Stimulated activated naive CD4-positive, alpha-beta T cell (primary cell): ENCODE measurements around the gene RNF34.
"Not testable (repeated sequence)": the region's sequence is repeated elsewhere in the genome, so short reads cannot be mapped to it uniquely, and the experiment has no call there.

ENCODE experiments used
- DNase-seq, 6 experiments: peaks; one replicate each; lab custom pipeline; 2025; lab: John Stamatoyannopoulos, UW

The RNF34 gene

DNA sequence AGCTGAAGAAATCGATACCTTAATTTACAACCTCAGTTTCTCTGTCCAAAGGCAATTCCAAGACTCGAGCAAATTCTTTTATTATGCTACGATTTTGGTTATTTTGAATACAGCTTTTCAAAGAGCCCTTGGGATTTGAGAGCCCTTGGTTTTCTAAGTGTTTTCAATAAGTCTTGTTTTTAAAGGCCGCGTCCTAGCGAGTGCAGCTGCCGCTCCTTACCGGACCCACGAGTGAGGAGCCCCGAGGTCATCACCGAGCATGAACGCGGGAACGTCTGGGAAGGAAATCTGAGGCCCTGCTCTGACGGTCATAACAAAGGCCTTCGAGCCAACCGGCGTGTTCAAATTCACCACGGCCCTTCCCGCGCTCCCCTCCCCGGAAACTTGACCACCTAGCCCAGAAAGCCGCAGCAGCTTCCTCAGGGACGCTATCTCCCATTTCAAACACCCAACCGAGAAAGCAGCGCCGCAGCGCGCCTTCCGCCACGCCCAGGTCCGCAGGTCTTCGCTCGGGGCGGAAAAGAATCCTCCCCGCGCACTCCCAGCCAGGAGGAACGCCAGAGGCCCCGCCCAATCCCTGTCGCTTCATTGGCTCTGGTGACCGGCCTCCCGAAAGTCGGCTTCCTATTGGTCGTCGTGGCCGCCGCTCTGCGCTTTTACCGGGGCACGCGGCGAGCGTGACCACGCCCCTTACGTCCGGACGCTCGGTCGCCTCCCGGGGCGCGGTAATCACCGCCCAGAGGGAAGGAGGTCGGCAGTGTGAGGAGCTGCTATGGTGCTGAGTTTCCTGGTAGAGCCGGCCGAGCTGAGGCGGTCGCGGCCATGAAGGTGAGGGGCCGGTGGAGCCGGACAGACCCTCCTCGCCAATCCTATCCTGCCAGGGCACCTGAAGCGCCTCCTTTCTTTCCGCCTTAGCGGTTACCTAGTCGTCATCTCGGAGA lies at the start of gene RNF34:
Gene RNF34, plus strand, starts transcription at position 728 of the 941 bp plus-strand sequence. Its CDS starts 95 bp downstream, at position 823.
- peak; percentile 93 to 97 (median 95) for DNase-seq

GRCh38 chr12:121351820-121352681 lies 47.9 kb upstream of the RNF34 start, which contains the start of gene ANAPC5:
Gene ANAPC5 (minus strand): TSS chr12:121352411. CDS start chr12:121352340, 71 bp downstream.
- peak; percentile 79 to 89 (median 86) for DNase-seq

DNA sequence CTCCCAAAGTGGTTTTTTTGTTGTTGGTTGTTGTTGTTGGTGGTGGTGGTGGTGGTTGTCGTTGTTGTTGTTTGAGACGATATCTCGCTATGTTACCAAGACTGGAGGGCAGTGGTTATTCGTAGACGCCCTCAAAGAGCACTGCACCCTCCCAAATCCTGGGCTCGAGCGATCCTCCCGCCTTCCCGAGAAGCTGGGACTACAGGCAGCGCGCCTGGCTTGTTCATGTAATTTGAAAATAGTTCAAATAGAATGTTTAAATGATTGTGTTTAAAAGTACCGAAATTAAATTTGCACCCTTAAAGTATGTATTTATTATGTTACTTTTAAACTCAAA lies 47.3 kb upstream of the RNF34 start:
- no peak for DNase-seq

DNA sequence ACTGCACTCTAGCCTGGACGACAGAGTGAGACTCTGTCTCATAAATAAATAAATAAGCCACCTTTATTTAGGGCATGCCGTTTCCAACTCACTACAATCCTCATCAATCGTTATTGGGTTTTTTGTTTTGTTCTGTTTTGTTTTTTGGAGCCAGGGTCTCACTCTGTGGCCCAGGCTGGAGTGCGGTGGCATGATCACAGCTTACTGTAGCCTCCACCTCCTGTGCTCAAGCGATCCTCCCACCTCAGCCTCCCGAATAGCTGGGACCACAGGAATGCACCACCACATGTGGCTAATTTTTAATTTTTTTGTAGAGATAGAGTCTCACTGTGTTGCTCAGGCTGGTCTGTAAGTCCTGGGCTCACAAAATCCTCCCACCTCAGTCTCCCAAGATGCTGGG lies 44.1 kb upstream of the RNF34 start:
- DNase-seq, result no peak

- no peak for DNase-seq
Observed at GRCh38 chr12:121356657-121357056, 43.3 kb upstream of the RNF34 start.

DNA sequence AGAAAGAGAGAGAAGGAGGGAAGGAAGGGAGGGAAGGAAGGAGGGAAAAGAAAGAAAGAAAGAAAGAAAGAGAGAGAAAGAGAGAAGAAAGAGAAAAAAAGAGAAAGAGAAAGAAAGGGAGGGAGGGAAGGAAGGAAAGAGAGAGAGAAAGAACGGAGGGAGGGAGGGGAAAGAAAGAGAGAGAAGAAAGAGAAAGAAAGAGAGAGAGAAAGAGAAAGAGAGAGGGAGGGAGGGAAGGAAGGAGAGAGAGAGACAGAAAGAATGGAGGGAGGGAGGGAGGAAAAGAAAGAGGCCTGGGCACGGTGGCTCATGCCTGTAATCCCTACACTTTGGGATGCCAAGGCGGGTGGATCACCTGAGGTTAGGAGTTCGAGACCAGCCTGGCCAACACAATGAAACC lies 42.6 kb upstream of the RNF34 start:
- no peak for DNase-seq

- DNase-seq, result no peak
Observed at GRCh38 chr12:121358073-121358472, 41.8 kb upstream of the RNF34 start.

GRCh38 chr12:121364683-121365121 lies 35.2 kb upstream of the RNF34 start:
- no peak for DNase-seq

DNA sequence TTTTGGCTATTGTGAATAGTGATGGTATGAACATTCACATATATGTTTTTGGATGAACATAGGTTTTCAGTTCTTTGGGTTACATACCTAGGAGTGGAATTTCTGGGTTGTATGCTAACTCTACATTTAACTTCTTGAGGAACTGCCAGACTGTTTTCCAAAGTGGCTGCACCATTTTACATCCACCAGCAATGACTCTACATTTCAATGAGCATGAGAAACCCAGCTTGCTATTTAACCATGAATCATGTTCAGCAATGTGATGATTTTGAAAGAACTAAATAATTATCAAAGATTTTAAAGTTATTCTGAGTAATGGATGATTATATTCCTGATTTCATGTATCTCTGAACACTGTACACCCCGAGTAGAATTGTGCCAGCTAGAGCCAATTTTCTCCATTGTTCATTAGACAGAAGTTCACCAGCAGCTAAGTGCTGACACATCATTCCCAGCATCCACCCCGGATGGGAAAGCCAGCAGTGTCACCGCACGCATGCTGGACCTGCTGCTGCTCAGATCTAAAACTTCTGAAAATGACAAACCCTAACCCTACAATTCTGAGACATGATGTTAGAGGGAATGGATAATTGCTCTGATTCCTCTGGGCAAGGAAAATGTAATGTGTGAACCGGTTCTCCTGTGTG lies 34.4 kb upstream of the RNF34 start:
- no peak for DNase-seq

DNA sequence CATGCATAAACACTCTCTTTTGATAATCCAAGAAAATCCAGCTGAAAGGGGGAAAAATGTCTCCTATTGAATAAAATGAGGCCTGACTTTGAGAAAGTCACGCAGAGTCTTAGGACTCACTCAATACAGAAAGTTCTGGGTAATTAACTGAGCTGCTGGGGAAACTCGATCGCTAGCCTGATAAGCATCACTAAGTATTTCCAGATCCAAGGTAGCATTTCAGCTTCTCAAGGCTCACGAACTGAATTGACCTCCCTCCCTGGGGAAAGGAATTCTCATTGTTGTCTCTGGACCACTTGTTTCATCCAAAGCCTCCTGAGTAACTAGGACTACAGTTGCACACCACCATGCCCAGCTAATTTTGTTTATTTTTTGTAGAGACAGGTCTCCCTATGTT lies 33.9 kb upstream of the RNF34 start:
- DNase-seq, result no peak

GRCh38 chr12:121371404-121371803 lies 28.5 kb upstream of the RNF34 start:
- no peak for DNase-seq

DNA sequence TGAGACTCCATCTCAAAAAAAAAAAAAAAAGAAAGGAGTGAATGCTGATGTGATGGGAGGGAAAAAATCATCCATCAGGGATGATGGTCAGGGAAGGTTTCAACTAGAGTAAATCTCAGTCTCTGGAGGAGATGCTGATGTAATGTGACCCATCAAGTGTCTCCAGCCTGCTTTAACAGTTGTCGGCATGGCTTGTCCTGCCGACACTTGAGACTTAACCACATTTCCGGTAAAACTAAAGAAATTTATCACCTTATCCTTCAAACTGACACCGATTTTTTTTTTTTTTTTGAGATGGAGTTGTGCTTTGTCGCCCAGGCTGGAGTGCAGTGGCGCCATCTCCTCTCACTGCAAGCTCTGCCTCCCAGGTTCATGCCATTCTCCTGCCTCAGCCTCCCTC lies 26.2 kb upstream of the RNF34 start:
- DNase-seq, result no peak

DNA sequence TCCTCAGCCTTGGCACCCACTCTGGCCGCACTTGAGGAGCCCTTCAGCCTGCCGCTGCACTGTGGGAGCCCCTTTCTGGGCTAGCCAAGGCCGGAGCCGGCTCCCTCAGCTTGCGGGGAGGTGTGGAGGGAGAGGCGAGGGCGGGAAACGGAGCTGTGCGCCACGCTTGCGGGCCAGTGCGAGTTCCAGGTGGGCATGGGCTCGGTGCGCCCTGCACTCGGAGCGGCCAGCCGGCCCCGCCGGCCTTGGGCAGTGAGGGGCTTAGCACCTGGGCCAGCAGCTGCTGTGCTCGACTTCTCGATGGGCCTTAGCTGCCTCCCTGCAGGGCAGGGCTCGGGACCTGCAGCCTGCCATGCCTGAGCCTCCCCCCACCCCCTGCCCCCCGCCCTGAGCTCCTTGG lies 25.6 kb upstream of the RNF34 start:
- not testable (repeated sequence) for DNase-seq

DNA sequence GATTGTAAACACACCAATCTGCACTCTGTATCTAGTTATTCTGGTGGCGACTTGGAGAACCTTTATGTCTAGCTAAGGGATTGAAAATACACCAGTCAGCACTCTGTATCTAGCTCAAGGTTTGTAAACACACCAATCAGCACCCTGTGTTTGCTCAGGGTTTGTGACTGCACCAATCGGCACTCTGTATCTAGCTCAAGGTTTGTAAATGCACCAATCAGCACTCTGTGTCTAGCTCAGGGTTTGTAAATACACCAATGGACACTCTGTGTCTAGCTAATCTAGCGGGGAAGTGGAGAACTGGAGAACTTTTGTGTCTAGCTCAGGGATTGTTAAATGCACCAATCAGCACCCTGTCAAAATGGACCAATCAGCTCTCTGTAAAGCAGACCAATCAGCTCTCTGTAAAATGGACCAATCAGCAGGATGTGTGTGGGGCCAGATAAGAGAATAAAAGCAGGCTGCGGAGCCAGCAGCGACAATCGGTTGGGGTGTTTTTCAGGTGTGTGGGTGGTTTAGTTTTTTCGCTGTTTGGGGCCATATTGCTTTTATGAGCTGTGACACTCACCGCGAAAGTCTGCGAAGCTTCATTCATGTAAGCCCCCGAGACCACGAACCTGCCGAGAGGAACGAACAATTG lies 24.9 kb upstream of the RNF34 start:
- DNase-seq, result not testable (repeated sequence)

DNA sequence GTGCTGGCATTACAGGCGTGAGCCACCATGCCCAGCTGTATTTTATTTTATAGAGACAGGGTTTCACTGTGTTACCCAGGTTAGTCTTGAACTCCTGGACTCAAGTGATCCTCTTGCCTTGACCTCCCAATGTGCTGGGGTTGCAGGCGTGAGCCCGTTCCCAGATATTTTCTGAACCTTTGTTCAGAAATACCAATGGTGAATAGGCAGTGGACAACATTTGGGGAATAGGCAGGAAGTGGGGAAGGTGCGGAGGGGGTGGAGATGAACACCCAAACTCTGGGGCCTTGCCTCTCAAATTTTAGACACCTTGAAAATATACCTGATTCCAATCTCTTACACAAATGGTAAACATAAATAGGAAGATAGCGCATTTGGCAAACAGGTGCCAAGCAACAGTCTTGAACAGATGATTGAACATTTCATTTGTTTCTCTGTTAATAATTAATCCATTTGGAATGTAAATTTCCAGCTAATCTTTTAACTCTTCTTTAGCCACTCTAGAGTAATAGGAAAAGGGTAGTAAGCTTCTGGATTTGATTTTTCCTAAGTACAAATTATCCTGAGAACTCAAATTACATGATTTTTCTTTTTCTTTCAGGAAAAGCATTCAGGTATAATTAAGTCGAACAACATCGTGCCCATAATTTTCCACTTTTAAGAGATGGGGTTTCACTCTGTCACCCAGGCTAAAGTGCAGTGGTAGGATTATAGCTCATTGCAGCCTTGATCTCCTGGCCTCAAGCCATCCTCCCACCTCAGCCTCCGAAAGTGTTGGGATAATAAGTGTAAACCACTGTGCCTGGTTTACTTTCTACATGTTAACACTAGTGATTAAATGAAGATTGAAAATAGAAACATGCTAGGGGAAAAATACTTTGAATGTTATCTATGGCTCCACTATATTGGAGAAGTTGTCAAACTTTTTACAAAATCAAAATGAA lies 22.9 kb upstream of the RNF34 start:
- DNase-seq, result no peak

DNA sequence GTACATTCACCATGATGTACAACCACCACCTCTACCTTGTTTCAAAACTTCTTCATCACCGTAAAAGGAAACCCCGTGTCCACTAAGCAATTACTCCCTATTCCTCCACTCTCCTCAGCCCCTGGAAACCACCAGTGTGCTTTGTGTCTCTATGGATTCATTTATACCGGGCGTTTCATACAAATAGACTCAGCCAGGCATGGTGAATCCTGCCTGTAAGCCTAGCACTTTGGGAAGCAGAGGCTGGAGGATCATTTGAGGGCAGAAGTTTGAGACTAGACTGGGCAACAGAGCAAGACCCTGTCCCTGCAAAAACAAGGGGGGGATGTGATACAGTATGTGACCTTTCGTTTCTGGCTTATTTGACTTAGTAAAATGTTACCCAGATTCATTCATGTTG lies 21.2 kb upstream of the RNF34 start:
- DNase-seq, result no peak

- DNase-seq, result no peak
Observed at GRCh38 chr12:121379945-121380344, 20.0 kb upstream of the RNF34 start.

- DNase-seq, result no peak
Observed at GRCh38 chr12:121383601-121384021, 16.3 kb upstream of the RNF34 start.

DNA sequence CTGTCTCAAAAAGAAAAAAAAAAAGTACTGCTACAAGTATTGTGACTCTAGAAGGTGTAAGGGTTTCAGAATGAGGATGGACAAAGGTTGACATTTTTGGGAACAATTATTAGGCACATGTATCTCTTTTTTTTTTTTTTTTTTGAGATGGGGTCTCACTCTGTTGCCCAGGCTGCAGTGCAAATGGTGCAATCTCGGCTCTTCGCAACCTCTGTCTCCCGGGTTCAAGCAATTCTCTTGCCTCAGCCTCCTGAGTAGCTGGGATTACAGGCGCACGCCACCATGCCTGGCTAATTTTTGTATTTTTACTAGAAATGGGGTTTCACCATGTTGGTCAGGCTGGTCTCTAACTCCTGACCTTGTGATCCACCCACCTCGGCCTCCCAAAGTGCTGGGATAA lies 15.0 kb upstream of the RNF34 start:
- DNase-seq, result not testable (repeated sequence)

DNA sequence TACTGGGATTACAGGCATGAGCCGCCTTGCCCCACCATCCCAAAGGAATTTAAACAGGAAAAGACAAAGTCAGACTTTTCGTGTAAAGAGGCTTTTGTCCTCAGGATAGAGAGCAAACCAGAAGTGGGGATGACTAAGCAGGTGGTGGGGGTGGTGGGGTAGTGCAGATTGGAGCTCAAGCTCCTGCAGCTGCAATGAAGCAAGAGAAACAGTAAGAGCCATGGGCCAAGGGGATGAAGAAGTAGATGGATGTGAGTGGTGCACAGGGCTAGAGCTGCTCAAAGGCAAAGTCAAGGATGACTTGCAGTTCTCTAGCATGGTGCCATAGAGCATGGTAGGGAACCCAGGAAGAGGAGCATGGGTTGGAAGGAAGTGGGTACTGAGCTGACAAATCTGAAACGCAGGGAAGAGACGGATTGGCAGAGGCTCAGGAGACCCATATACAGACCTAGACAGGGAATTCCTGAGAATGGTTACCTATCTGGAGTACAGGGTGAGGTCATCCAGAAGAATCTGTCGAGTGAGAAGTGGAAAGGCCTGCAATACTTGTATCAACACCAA lies 11.4 kb upstream of the RNF34 start:
- no peak for DNase-seq
